ENCODE measurements around the gene OR6C6.

- TF ChIP-seq CTCF (IDR thresholded peaks at IDR 0.05; ENCODE audit: insufficient read depth, low read length, poor library complexity, severe bottlenecking) (no peak), EZH2phosphoT487 (conservative IDR thresholded peaks at IDR 0.05; ENCODE audit: low read length) (no peak)
Observed at GRCh38 chr12:55250944-55251343, 45.4 kb downstream of the OR6C6 start.

All from SU-DHL-6 (cell line).